ENCODE data around the gene ADSS1.

Gene ADSS1

DNA sequence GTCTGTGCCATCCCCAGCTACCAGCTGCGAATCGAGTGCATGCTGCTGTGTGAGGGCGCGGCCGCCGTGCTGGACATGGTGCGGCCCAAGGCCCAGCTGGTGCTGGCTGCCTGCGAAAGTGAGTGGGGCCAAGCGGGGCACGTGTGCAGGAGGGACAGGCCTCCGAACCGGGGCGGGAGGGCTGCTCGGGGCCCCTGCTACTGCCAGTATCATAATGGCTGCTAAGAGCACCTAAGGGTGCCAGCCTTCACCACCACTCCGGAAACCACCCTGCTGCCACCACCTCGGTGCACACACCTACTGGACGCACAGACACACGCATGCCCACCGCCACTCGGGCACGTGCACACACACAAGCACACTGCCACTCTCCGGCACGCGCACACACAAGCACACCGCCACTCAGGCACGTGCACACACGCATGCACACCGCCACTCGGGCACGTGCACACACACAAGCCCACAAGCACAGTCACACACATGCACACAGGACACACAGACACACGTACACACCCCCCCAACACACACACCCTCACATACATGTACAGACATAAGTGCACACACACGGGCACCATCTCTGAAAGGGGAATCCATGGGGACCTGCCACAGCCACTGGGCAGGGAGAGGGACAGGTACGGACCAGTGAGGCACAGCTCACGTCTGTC, 13.8 kb upstream of the ADSS1 start:
- DNase-seq = no peak
- H3K9me3 ChIP-seq (ENCODE audit: severe bottlenecking) = no peaks in the 10 kb centered on the region
- H3K36me3 ChIP-seq = peaks cover 28% of the 10 kb centered on the region
- TF ChIP-seq, protein P1, sequence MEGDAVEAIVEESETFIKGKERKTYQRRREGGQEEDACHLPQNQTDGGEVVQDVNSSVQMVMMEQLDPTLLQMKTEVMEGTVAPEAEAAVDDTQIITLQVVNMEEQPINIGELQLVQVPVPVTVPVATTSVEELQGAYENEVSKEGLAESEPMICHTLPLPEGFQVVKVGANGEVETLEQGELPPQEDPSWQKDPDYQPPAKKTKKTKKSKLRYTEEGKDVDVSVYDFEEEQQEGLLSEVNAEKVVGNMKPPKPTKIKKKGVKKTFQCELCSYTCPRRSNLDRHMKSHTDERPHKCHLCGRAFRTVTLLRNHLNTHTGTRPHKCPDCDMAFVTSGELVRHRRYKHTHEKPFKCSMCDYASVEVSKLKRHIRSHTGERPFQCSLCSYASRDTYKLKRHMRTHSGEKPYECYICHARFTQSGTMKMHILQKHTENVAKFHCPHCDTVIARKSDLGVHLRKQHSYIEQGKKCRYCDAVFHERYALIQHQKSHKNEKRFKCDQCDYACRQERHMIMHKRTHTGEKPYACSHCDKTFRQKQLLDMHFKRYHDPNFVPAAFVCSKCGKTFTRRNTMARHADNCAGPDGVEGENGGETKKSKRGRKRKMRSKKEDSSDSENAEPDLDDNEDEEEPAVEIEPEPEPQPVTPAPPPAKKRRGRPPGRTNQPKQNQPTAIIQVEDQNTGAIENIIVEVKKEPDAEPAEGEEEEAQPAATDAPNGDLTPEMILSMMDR (IDR thresholded peaks at IDR 0.05; ENCODE audit: low read depth, low read length) = no peak
- H3K27ac ChIP-seq = no peak overlapping the region
- H3K27me3 ChIP-seq (ENCODE audit: insufficient read depth, low read depth, severe bottlenecking) = no peaks in the 10 kb centered on the region
- H3K4me3 ChIP-seq (ENCODE audit: low read depth, low read length) = no peak overlapping the region

DNA sequence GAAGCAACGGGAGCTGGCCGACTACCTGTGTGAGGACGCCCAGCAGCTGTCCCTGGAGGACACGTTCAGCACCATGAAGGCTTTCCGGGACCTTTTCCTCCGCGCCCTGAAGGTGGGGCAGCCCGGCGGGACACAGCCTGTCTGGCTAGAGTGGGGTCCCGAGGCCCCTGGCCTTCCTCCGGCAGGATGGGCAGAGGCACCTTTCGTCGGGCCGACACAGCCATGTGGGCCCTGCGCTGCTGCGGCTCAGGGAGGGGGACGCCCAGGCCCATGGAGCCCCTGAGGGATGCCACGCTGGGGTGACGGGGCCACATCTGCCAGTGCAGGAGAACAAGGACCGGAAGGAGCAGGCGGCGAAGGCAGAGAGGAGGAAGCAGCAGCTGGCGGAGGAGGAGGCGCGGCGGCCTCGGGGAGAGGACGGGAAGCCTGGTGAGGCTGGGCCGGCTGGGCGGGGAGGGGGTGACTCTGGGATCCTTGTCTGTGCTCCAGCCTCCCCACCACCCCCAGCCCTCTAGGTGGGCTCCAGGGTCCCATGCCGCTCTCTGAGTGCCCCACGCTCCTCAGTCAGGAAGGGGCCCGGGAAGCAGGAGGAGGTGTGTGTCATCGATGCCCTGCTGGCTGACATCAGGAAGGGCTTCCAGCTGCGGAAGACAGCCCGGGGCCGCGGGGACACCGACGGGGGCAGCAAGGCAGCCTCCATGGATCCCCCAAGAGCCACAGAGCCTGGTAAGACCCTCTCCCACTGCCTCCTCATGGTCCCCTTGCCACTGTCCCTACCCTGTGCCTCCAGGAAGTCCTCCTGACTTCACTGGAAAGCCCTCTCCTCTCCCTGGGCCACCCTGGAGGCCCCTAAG, 10.9 kb upstream of the ADSS1 start:
- Histone ChIP-seq H3K27ac (no peak overlapping the region), H3K36me3 (peaks cover 28% of the 10 kb centered on the region), H3K9me3 (ENCODE audit: severe bottlenecking) (no peaks in the 10 kb centered on the region), H3K27me3 (ENCODE audit: insufficient read depth, low read depth, severe bottlenecking) (no peaks in the 10 kb centered on the region), H3K4me3 (ENCODE audit: low read depth, low read length) (no peak overlapping the region)
- TF ChIP-seq, protein P1 (IDR thresholded peaks at IDR 0.05; ENCODE audit: low read depth, low read length) = no peak
- DNase-seq = no peak

DNA sequence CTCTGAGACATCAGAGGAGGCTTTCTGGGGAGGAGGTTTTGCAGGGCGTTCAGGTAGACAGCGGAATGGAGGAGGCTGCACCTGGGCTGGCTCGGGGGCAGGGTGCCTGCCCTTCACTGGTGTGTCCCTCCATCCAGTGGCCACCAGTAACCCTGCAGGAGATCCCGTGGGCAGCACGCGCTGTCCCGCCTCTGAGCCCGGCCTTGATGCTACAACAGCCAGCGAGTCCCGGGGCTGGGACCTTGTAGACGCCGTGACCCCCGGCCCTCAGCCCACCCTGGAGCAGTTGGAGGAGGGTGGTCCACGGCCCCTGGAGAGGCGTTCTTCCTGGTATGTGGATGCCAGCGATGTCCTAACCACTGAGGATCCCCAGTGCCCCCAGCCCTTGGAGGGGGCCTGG, 10.0 kb upstream of the ADSS1 start:
- Histone ChIP-seq H3K27ac (no peak overlapping the region), H3K27me3 (ENCODE audit: insufficient read depth, low read depth, severe bottlenecking) (no peaks in the 10 kb centered on the region), H3K9me3 (ENCODE audit: severe bottlenecking) (no peaks in the 10 kb centered on the region), H3K4me3 (ENCODE audit: low read depth, low read length) (no peak overlapping the region), H3K36me3 (peaks cover 28% of the 10 kb centered on the region)
- TF ChIP-seq, protein P1 (IDR thresholded peaks at IDR 0.05; ENCODE audit: low read depth, low read length) = no peak
- DNase-seq = no peak

DNA sequence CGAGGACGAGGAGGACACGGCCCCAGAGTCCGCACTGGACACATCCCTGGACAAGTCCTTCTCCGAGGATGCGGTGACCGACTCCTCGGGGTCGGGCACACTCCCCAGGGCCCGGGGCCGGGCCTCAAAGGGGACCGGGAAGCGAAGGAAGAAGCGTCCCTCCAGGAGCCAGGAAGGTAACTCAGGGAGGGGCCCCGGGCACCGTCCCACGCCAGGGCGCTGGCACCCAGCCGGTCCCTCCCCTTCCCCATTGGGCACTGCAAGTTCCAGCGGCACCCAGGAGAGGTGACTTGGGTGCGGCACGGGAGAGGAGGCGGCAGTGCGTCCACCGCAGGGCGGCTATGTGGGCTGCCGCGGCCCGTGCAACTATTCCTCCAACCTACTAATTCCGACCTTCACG, 9.3 kb upstream of the ADSS1 start:
- no peak overlapping the region for H3K4me3 ChIP-seq (ENCODE audit: low read depth, low read length)
- no peaks in the 10 kb centered on the region for H3K27me3 ChIP-seq (ENCODE audit: insufficient read depth, low read depth, severe bottlenecking)
- no peak overlapping the region for H3K27ac ChIP-seq
- H3K9me3 ChIP-seq (ENCODE audit: severe bottlenecking) = no peaks in the 10 kb centered on the region
- TF ChIP-seq, protein P1 (IDR thresholded peaks at IDR 0.05; ENCODE audit: low read depth, low read length) = no peak
- no peak for DNase-seq
- H3K36me3 ChIP-seq = peaks cover 25% of the 10 kb centered on the region

DNA sequence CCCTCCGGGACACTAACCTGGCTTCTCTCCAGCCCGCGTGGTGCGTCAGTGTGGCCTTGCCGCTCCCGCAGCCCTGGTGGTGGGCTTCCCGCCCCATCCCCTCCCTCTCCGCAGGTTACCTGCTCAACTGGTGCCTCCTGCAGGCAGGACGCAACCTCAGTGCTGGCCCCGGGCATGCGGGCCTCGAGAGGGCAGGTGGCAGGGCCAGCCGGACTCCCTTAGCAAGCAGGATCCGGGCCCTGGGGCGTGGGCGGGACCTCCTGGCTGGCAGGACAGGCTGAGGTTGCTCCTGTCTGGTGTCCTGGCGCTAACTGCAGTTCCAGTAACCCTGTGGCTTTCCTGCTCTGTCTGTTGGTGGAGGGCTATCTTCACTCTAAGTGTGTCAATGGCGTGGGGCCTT, 8.6 kb upstream of the ADSS1 start:
- no peak overlapping the region for H3K4me3 ChIP-seq (ENCODE audit: low read depth, low read length)
- H3K27ac ChIP-seq = no peak overlapping the region
- peaks cover 21% of the 10 kb centered on the region for H3K36me3 ChIP-seq
- no peaks in the 10 kb centered on the region for H3K9me3 ChIP-seq (ENCODE audit: severe bottlenecking)
- TF ChIP-seq, protein P1 (IDR thresholded peaks at IDR 0.05; ENCODE audit: low read depth, low read length) = no peak
- H3K27me3 ChIP-seq (ENCODE audit: insufficient read depth, low read depth, severe bottlenecking) = no peaks in the 10 kb centered on the region
- no peak for DNase-seq

All from WERI-Rb-1 (cell line).